Colonic mucosa (tissue), 4 donors: ENCODE results near the gene BCAS4. TPM values are rescaled to one million over a fixed set of nuclear protein-coding genes. Genes with fewer than 3 reads are reported as not detected.

Experiments
- DNase-seq: peaks from one replicate; pipeline ENCODE4 v3.0.0-alpha.2; 2020
- H3K27ac ChIP-seq: fragments of 200-600 bp; one replicate; pipeline ENCODE4 v1.8.0; 2021
- H3K27me3 ChIP-seq: fragments of 200-600 bp; one replicate; pipeline ENCODE4 v1.8.0; 2021
- H3K36me3 ChIP-seq: fragments of 200-600 bp; one replicate; pipeline ENCODE4 v1.8.0; 2021
- H3K4me1 ChIP-seq: fragments of 200-600 bp; one replicate; pipeline ENCODE4 v1.8.0; 2021; ENCODE audit warnings: mild to moderate bottlenecking
- H3K4me3 ChIP-seq: fragments of 200-600 bp; one replicate; pipeline ENCODE4 v1.8.0; 2021
- H3K9ac ChIP-seq, 2 donors: one replicate each; pipeline ENCODE4 v1.7.0; 2013; ENCODE audit warnings: control low read depth in 2 of 2, low read depth in 2 of 2, low read length in 2 of 2
- H3K9me3 ChIP-seq: fragments of 200-600 bp; one replicate; pipeline ENCODE4 v1.8.0; 2021
- CTCF ChIP-seq: fragments of 200-600 bp; IDR thresholded peaks from one replicate; pipeline ENCODE4 v1.8.0; 2022; ENCODE audit warnings: antibody characterized with exemption, mild to moderate bottlenecking
- intact Hi-C: fragments of 100-400 bp; cut with DNase I; formaldehyde crosslinking; loops from one replicate; pipeline ENCODE4 v1.14.1; 2022
- total RNA-seq, 2 donors: library from RNA; stranded (reverse); fragmentation: NEBNext Ultra II Directional in 1 of 2; extraction: Animal tissue kit (Norgen Biotek cat#: 25700) in 1 of 2; gene quantifications; one replicate each; pipeline ENCODE4 v1.2.1, GENCODE V29; 2021
- donor health status: healthy.
- donor health status: DM: no; HTN: no; CAD: no.
- donor health status: DM: no; HTN: no; CAD: no.

BCAS4 gene
- total RNA-seq, 2 donors from 2014 or later, result 1.1 to 2.7 TPM

GRCh38 chr20:50893620-50894019 lies 98.8 kb downstream of the BCAS4 start:
- no peaks in the 10 kb centered on the region for H3K9me3 ChIP-seq
- TF ChIP-seq CTCF, result no peak
- DNase-seq, result no peak
- no peaks in the 10 kb centered on the region for H3K4me1 ChIP-seq
- H3K27me3 ChIP-seq, result no peaks in the 10 kb centered on the region
- no peak overlapping the region for H3K27ac ChIP-seq
- H3K36me3 ChIP-seq, result peaks cover 9% of the 10 kb centered on the region
- intact Hi-C loops, result loop anchor here (2.0 kb wide), 1 partner anchor 49 kb away; no protein-coding TSS in a partner anchor
- no peak overlapping the region for H3K4me3 ChIP-seq
- H3K9ac ChIP-seq, result no peak overlapping the region

GRCh38 chr20:50895111-50895830 lies 100.4 kb downstream of the BCAS4 start:
- H3K36me3 ChIP-seq, result peaks cover 9% of the 10 kb centered on the region
- intact Hi-C loops, result no loop called here

GRCh38 chr20:50898475-50898874 lies 103.6 kb downstream of the BCAS4 start:
- Histone ChIP-seq H3K4me3 (no peak overlapping the region), H3K36me3 (peaks cover 2% of the 10 kb centered on the region), H3K27me3 (no peaks in the 10 kb centered on the region), H3K4me1 (no peaks in the 10 kb centered on the region), H3K9ac (no peak overlapping the region), H3K27ac (no peak overlapping the region), H3K9me3 (no peaks in the 10 kb centered on the region)
- TF ChIP-seq CTCF, result no peak
- intact Hi-C loops, result no loop called here
- no peak for DNase-seq

More at GRCh38 chr20:50895111-50895830, 100.4 kb downstream of the BCAS4 start:
- DNase-seq, result no peak
- Histone ChIP-seq H3K27ac (peak overlapping the region; percentile 2), H3K9me3 (no peaks in the 10 kb centered on the region), H3K4me1 (no peaks in the 10 kb centered on the region), H3K9ac (no peak overlapping the region), H3K27me3 (no peaks in the 10 kb centered on the region), H3K4me3 (no peak overlapping the region)
- TF ChIP-seq CTCF, result no peak

- intact Hi-C loops, result no loop called here
- Histone ChIP-seq H3K27me3 (no peaks in the 10 kb centered on the region), H3K27ac (no peak overlapping the region), H3K4me3 (no peak overlapping the region), H3K4me1 (no peaks in the 10 kb centered on the region), H3K36me3 (no peaks in the 10 kb centered on the region), H3K9me3 (no peaks in the 10 kb centered on the region), H3K9ac (no peak overlapping the region)
- TF ChIP-seq CTCF, result no peak
- no peak for DNase-seq
These were observed 105.4 kb downstream of the BCAS4 start for GRCh38 chr20:50900261-50900660.

- H3K9ac ChIP-seq, result no peak overlapping the region
- no peaks in the 10 kb centered on the region for H3K9me3 ChIP-seq
- H3K4me1 ChIP-seq, result no peaks in the 10 kb centered on the region
- no peak overlapping the region for H3K27ac ChIP-seq
- H3K4me3 ChIP-seq, result no peak overlapping the region
- H3K36me3 ChIP-seq, result no peaks in the 10 kb centered on the region
- DNase-seq, result no peak
- intact Hi-C loops, result no loop called here
- H3K27me3 ChIP-seq, result no peaks in the 10 kb centered on the region
- TF ChIP-seq CTCF, result no peak
These were observed 106.4 kb downstream of the BCAS4 start for GRCh38 chr20:50901301-50901700.
